NCI-H524 (cell line): Measurements from ENCODE around the gene LDHAL6B.
"Not testable (repeated sequence)": the region's sequence is repeated elsewhere in the genome, so short reads cannot be mapped to it uniquely, and the experiment has no call there.

Experiments
- DNase-seq, 2 experiments: peaks; one replicate each; lab custom pipeline; 2025; lab: John Stamatoyannopoulos, UW

Gene LDHAL6B

GRCh38 chr15:59206623-59207183, at the start of gene LDHAL6B:
Gene LDHAL6B (plus strand): TSS chr15:59206843. CDS start chr15:59206941, 98 bp downstream.
- DNase-seq: no peak

- DNase-seq: no peak
These were observed 49.2 kb upstream of the LDHAL6B start for GRCh38 chr15:59157396-59157795.

DNA sequence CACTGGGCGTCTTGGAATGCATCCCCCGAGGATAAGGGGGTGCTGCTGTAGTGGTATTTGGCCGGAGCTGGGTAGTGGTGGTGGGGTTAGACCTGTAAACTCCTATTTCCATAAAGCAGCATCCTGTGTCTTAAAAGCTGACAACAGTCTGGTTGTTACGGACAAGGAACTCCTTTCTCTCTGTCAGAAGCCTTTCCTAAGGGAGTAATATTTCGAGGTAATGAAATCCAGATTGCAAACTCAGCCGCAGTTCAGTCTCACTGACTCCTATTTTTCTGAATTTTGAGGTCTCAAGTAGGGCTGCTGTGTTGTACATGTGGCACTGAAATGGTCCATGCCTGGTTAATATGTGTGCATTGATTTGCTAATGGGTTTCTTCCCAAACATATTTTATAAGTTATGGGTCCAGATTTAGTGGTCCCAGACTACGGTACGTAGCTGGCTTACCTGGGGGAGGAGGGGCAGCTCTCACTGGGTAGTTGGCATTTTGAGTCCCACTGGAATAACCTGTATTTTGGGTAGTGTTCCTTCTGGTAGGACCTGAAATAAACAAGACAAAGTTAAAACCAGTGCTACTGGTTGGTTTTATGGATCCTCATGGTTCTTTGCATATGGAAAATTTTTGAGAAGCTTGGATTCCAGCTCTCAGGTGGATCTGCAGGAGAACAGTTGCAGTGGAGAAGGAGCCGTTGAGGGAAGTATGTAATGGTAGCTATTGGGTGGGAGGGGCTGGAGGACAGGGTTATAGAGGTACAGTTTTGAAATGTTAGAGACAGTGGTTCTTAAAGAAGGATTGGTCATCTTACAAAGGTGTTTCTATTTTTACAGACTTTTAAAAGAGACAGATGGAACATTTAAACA, 48.6 kb upstream of the LDHAL6B start:
- no peak for DNase-seq

DNA sequence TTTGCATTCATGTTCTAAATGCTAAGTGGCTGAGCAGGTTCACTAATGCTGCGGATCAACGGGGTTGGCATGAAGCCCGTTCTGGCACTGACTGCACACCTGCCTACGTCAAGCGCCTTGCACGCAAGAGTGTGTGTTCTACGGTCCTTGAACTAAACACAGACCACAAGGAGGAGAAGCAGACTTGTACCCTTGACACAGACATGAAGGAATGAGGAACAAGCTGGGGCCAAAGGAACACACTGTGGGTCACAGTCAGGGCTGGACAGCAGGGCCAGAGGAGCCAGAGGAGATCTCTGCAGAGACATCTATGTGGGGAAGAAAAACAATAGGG, 48.0 kb upstream of the LDHAL6B start:
- DNase-seq: peak in 1 of 2 experiments; percentile 37

DNA sequence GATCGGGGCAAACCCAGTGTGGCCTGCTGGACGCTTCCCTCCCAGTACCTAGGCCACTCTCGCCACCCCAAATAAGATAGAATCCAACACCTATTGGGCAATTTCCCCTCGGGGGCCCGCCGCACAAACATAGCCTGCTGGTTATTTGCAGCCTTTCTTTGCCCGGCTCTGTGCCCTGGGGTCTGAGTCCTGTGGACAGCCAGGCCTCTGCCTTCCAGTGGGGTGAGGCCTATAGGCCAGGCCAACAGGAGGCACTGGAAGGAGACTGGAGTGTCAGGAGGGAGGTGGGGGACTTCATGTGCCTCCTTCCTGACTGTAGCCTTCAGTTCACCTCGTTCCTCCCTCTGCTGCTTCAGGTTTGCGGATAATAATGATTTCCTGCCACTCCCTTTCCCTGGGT, 47.4 kb upstream of the LDHAL6B start:
- no peak for DNase-seq

GRCh38 chr15:59160880-59161593, 45.6 kb upstream of the LDHAL6B start:
- peak; percentile 60 to 73 for DNase-seq

DNA sequence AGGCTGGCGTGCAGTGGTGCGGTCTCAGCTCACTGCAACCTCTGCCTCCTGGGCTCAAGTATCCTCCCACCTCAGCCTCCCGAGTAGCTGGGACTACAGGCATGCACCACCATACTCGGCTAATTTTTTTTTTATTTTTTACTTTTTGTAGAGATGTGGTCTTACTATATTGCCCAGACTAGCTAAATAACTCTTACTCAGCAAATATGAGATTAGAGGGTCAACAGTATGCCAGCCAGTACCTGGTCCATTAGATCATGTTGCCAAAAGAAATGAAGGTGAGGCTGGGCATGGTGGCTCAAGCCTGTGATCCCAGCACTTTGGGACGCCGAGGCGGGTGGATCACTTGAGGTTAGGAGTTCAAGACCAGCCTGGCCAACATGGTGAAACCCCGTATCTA, 44.6 kb upstream of the LDHAL6B start:
- DNase-seq: not testable (repeated sequence)

DNA sequence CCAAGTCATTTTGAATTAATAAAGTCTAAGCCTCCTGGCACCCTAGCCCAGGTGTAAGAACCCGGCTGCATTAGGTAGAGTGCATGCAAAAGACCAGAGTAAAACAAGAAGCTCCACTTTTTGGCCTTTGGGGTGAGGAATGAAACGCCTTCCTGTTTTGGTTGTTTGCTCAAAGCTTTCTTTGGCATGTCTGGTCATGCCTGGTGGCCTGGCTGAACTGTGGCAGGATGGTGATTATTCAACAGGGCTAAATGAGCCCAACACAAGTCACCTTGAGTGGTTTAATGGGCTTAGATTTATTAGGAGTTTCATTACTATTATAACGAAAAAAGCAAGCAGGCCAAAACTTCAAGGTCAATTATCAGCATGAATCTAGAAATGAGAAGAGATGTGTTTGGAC, 40.9 kb upstream of the LDHAL6B start:
- DNase-seq: no peak

DNA sequence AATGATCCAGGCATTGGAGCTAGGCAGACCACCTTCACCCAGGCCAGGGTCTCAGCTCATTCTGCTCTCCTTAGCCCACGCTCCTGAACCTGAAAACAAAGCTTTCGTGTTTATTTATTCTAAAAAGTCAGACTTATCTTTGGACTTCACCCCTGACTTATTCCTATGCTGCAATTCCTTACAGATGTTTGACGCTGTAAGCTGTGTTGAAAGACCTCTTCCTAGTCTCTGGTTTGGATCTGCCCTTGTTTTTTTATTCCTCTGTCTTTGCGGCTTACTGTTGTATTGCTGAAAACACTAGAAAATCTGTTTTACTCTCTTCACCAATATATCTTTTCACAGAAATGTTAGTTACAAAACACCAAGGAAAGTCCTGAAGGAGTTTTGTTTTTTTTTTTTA, 40.5 kb upstream of the LDHAL6B start:
- no peak for DNase-seq

DNA sequence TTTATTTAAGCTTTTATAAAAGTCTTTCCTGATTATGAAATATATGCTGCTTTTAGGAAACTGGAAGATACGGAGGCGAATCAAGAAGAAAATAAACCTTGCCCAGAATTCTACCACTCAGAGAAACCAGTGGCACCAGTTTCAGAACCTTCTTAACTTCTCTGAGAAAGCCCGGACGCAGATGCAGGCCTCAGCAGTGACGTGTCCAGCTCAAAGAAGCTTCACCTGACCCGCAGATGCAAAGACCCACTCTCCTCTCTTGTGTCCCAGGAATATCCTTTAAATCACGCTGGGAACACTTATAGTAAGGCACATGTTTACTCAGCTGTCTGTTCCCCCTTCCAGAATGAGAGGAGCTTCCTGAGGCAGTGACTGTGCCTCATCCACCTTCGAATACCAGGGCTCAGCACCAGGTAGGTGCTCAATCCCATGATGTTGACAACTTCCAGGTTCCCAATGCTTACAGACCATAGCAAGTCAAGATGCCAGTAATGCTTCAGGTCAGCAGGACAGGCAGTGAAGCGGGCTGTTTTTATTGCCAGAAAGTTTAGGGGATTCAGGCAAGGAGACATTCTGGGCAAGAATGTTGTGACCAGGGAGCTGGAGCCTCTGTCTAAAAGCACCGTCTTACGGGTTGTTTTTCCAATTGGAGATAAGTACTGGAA, 39.9 kb upstream of the LDHAL6B start:
- DNase-seq: no peak

DNA sequence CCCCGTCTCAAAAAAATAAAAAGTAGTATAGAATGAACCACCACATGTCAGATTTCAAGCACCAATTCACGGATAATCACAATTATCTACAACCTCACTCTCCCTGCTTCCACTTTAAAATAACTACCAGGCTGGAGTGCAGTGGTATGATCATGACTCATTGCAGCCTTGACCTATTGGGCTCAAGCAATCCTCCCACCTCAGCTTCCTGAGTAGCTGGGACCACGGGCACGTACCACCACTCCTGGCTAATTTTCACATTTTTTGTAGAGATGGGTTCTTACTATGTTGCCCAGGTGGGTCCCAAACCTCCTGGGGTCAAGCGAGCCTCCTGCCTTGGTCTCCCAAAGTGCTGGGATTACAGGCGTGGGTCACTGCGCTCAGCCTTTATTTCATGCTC, 38.1 kb upstream of the LDHAL6B start:
- DNase-seq: no peak

DNA sequence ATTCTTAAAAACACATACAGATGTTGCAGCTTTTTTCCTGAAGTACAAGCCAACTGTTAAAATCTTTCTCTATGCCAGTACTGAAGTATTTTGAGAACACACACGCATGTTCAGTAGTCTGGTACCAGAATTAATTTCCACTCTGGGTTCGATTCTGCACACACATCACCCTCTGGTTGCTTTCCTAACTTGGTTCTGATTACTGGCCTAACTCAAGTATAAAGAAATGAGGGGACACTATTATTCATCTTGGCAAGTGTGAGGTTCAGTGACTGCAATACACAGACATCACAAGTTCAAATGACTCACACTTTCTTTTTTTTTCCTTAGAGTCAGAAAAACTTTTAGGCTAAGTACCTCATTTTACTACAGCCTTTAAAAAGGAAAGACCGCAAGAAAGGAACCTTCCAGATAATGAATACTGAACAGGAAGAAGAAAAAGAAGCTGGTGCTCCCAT, 37.4 kb upstream of the LDHAL6B start:
- no peak for DNase-seq

DNA sequence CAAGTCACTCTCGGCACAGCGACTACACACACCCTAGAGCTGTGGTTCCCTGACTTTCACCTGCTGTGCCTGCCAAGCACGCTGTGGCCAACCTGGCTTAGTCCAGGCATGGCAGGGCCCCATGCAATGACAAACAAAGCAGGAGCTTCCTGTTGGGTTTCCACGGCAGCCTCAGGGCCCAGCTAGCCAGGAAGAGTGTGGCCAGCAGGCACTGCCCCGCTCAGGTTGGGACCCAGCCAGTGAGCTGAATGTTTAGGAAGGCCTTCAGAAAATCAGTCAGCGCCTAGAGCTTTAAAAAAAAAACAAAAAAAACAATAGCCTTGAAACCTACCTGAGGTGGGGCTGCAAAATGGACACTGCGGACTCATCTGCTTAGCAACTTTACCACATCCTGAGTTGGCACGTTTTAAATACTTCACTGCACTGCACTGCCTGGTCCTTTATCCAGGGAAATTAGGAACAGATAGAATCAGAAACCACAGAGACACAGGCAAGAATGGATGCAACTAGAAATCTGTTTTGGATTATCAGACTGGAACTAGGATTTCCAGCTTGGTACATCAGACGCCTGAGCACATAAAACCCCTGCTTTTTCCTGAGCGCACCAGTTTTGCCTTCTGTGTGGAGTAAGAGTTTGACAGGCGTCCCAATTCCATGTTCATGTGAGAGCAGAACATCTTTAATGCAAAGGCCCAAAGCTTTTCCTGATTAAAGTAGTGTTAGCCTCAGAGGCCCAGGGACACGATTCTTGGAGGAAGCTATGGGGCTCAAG, 36.2 kb upstream of the LDHAL6B start:
- no peak for DNase-seq

- no peak for DNase-seq
These were observed 35.6 kb upstream of the LDHAL6B start for GRCh38 chr15:59171067-59171397.

DNA sequence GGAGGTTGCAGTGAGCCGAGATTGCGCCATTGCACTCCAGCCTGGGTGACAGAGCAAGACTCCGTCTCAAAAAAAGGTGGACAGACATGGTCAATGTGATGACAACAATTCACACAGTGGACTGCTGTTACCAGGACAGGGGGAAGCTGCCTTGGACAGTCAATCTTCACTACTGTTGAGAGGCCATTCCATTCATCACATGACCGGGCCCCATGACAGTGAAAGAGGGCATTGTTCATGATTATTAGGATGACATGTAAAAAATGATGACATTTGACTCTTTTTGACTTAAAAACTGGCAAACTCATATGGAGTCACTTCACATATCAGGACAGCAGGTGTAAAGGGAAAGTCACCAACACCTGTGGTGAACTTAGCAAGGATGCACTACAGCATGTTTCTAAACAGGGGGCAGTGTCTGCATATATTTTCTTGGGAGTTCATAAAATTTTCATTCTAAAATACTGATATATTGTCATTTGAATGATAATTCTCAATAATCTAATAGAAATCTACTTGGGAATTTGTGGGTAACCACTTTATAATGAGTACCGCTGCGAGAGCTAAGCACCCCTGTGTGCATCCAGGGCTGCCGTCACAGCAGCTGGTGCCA, 34.2 kb upstream of the LDHAL6B start:
- no peak for DNase-seq

GRCh38 chr15:59173194-59173593, 33.4 kb upstream of the LDHAL6B start:
- DNase-seq: no peak

GRCh38 chr15:59174151-59174834, 32.4 kb upstream of the LDHAL6B start:
- DNase-seq: no peak

GRCh38 chr15:59174835-59175831, 31.5 kb upstream of the LDHAL6B start:
- peak; percentile 63 to 84 for DNase-seq

- DNase-seq: no peak
These were observed 29.9 kb upstream of the LDHAL6B start for GRCh38 chr15:59176653-59177316.
